ENCODE data around the gene GPX4.

The GPX4 gene

DNA sequence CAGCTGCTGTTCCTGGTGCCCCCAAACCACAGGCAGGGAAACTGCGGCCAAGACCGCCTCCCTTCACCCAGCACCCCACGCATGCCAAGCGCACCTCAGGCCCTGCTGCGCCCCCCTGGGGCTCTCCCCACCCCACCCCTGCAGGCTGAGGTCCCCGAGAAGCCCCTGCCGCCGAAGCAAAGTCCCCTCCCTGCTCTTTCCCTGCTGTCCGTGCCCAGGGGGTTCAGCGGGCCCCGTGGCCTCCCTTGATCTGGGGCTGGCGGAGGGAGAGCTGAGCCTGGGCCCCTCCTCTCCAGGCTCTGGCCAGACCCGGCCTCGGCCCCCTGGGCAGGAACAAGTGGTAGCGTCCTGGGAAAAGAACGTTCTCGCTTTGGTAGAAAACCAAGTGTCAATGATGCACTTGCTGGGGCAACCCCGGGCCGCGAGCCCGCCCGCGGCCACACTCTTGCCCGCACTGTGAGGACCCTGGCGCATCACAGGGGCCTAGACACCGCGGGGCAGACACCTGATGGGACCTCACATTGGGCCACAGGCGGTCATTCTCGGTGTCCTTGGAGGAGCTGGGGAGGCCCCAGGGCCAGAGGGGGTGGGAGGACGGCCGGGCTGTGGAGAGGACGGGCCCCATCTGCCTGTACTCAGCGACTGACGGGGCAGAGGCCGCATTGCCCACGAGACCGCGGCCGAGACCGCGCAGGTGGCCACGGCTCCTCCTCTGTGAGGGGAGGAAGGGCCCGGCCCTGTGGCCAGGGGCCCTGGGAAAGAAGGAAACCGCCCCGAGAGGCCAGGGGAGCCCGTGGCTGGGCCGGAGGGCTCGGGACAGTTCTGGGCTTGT, 29.0 kb downstream of the GPX4 start:
- DNase-seq, result no peak

DNA sequence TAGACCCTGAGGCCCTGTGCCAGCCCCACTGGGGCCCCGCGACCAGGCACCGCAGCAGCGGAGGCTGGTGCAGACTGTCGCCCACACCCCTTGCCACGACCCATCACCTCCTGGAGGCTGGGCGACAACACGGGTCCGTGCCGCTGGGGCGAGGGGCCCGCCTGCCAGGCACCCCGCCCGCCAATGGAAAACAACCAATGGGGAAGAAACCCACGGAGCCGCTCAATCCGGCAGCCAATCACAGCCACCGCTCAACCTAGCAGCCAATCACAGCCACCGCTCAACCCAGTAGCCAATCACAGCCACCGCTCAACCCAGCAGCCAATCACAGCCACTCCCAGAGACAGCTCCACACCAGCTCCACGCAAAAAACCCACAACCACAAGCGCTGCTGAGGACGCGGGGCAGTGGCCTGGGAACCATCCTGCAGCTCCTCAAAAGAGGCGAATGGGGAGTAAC, 29.7 kb downstream of the GPX4 start:
- DNase-seq, result no peak

DNA sequence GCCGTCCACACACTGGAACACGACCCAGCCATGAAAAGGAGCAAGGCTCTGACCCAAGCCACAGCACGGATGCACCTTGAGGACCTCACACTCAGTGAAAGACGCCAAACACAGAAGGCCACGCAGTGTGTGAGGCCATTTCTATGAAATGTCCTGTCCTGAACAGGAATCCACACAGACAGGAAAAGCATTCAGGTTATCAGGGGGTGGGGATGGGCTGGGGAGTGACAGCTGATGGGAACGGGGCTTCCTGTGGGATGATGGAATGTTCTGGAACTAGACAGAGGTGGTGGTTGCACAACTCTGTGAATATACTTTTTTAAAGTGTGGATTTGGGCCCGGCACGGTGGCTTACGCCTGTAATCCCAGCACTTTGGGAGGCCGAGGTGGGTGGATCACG, 30.6 kb downstream of the GPX4 start:
- DNase-seq, result no peak

DNA sequence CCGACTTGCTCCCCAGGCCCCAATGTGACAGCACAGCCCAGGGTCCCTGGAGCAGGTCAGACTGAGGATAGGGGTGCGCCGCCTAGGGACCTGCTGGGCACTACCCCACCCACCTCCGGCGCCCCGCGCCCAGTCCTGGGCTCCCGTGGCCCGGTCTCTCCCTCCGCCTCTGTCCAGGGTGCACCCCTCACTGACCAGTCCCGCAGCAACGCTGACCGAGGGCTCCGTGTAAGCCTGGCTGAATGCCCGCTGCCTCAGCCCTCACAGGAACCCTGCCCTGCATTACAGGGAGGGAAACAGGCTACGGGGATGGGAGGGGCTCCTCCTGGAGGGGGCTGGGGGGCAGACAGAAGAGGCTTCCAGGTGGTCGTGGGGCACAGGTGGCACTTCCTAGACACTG, 31.7 kb downstream of the GPX4 start:
- no peak for DNase-seq

DNA sequence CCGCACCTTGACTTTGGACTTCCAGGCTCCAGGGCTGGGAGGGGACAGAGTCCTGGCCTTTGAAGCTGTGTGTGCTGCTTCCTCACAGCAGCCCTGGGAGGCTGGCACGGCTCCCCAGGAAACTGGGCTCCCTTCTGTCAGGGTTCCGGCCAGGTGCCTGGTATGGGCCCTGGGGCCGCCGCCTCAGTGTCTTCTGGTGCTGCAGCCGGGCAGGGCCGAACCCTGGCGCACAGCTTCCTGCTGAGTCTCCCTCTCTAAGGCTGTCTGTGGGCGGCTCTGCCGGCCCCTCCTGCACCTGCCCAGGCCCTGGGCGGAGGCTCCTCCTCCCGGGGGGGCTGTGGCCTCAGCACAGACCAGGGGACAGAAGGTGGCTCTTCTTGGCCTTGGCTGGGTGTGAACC, 32.4 kb downstream of the GPX4 start:
- DNase-seq, result no peak

DNA sequence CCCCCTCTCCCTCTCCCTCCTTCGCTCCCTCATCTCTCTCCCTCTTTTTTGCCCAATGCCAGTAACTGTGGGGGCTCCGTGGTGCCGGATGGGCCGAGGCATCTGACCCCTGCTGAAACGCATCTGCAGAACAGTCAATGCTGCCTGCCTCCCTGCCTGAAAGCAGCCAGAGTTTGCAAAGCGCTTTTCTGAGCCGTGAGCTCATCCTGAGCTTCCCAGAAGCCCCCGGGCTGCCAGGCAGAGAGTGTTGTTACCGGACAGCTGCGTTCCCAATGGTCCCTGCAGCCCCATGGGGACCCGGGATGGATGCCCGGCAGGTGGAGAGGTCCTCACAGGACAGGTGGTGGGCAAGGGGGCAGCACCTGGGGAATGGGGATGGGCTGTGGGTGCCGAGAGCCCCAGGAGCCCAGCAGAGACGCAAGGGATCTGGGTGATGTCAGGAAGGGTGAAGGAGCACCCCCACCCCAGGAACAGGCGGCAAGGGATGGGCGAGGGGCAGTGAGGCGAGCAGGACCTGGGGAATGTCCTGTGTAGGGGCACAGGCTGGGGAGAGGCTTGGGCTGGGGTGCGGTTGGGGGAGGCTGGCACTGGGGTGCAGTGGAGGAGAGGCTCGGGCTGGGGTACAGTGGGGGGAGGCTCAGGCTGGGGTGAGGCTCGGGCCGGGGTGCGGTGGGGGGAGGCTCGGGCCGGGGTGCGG, 33.0 kb downstream of the GPX4 start:
- DNase-seq, result no peak

DNA sequence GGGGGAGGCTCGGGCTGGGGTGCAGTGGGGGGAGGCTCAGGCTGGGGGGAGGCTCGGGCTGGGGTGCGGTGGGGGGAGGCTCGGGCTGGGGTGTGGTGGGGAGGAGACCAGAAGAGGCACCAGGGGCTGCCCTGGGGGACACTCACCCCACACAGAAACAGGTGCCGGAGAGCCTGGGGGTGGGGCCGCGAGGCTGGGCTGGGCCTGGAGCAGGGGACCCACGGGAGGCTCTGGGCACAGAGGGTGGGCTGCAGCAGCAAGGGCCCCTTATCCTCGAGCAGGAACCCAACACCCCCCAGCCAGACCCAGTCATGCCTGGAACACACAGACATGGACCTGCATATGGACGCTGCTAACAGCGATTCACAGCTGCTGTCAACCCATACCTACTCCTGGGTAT, 34.3 kb downstream of the GPX4 start:
- no peak for DNase-seq

DNA sequence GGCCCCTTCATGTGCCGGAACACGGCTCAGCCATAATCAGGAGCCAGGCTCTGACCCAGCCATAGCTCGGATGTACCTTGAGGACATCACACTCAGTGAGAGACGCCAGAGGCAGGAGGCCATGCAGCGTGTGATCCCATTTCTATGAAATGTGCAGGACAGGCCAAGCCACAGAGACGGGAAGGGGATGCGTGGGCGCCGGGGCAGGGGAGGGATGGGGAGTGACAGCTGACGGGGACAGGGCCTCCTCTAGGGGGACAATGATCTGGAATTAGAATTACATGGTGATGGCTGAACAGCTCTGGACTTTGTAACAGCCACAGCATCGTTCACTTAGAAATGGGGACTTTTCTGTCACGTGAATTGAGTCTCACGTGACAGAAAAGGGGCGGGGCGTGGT, 35.3 kb downstream of the GPX4 start:
- DNase-seq, result no peak

DNA sequence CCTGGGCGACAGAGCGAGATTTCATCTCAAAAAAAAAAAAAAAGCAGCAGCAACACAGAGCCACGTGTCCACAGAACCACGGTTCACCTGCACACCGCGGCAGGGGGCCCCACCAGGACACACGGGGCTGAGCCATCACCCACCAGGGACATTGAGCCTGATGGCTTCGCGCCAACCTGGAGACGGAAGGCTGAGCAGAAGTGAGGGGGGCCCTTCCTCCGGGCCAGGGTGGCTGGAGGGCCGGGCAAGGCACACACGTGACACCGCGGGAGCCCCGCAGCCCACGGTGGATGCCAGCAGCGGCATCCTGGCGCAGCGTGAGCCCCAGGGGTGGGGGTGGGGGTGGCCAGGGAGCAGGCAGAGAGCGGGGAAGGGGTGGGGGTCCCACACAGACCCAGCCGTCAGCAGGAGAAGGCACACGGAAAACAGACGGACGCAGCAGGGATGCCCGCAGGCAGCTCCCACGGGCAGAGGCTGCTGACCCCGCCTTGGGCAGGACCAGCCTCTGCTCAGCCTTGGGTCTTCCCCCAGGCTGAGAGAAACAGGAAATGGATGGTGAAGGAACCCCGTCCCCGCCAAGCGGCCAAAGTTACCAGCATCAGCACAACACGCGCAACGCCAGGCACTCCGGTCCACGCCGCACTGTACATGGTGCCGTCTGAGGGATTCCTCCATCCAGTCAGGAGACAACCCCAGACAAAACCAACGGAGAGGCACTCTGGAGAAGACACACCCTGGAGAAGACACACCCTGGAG, 36.7 kb downstream of the GPX4 start:
- DNase-seq, result no peak

DNA sequence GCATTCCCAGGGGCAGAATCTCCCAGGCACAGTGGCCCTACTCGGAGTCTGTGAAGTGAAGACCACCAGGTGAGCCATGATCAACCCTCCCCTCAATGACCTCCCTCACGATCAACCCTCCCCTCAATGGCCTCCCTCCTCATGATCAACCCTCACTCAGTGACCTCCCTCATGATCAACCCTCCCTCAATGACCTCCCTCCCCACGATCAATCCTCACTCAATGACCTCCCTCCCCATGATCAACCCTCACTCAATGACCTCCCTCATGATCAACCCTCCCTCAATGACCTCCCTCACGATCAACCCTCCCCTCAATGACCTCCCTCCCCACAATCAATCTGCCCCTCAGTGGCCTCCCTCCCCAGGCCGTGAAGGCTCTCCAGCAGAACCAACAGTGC, 38.1 kb downstream of the GPX4 start:
- DNase-seq, result no peak

DNA sequence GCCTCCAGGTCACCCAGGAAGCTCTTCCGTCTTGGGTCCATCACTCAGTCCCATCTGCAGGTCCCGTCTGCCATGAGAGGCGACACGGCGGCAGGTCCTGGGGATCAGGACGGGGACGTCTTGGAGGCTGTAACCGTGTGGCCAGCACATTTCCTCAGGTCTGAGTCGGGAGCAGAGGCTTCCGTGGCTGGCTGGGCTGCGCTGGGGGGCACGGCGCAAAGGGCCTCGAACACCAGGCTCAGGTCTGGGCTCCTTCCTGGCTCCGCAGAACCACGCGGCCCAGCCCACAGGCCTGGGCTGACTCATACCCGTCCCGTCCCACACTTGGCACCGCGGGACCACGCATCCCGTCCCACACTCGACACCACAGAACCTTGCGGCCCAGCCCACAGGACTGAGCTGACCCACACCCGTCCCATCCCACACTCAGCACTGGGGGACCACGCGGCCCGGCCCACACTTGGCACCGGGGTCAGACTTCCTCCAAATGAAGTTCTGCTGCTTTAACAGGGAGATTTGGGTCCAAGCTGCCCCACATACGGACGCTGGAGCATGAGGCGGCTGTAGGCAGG, 40.1 kb downstream of the GPX4 start:
- no peak for DNase-seq

DNA sequence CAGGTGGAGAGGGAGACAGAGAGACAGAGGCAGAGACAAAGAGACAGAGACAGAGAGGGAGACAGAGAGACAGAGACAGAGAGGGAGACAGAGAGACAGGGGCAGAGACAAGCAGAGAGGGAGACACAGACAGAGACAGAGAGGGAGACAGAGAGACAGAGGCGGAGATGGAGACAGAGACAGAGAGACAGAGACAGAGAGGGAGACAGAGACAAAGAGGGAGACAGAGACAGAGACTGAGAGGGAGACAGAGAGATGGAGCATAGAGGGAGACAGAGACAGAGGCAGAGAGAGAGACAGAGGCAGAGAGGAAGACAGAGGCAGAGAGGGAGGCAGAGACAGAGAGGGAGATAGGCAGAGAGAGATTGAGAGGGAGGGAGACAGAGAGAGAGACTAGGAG, 40.9 kb downstream of the GPX4 start:
- DNase-seq, result no peak

DNA sequence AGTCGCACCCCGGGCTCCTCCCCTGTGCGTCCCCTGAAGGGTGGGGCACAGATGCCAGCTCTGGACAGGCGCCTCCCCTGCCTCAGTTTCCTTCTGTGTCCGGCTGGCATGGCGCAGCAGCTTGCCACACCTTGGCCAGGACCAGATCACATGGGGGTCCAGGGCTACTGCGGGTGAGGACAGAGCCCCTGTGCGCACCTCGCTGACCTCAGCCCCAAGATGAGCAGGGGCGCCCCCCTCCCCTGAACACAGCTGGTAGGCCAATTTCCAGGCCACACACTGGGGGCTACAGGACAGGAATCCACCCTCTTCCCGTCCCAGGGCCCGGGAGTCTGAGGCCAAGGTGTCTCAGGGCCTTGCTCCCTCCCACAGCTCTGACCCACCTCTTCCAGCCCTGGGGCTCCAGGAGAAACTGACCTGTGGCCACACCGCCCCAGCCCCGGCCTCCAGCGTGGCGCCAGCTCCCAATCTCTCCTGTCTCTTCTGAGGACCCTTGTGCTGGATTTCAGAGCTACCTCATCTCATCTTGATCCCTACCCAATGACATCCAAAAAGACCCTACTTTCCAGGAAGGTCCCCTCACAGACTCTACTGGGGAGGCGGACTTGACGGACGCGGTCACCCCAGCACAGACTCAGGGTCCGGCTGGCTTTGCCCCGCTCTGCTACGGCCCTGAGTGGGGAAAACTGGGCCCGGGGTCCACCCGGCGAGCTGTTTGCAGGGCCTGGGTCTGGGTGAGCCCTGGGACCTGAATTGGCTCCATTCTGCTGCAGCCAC, 42.0 kb downstream of the GPX4 start:
- no peak for DNase-seq

DNA sequence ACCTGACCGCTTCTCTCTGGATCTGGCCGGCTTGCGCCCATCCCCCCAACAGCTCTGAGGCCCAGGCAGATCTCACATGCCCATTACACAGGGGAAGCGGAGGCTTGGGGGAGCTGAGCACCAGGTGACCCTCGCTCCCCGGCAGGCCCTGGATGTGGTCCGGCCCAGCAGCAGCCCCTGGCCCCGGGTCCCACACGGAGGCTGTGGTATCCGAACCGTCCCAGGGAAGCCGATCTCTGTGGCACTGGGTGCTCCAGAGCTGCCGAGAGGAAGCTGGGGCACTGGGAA, 42.6 kb downstream of the GPX4 start:
- DNase-seq, result no peak

DNA sequence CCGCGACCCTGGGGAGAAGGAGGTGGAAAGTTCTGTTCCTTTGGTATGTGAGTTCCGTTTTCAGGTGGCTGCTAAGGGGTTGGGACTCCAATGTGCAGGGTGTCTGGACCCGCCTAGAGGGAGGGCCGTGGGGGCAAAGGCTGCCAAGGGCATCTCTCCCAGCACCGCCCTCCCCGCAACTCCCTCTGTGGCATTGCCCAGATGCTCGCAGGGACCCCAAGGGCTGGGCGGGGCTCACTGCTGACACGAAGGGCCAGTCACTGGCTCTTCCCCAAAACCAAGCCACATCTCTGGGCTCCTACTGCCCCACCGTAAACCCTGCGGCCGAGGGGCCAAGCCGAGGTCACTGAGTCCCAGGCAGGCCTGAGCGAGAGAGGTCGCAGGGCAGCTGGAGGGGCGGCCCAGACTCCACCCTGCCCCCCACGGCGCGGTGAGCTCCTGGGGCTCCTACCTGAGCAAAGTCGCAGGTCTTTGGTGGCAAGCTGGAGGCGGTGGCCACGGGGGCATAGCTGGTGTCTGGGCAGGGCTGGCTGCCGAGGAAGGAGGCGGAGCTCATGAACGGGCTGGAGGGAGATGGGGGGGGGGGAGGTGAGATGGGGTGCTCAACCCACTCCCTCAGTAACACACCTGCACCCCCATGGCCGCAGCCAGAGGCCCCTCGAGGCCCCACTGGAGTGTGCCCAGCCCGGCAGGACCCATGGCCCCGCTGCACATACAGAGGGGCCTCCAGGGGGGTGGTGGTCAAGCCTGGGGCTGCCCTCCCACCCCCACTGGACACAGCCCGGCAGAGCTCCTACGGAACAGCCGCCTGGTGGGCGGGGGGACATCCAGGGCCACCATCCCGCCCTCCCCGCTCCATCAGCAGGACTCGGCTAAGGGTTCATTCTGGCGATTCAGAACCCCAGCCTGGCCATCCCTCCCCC, 43.3 kb downstream of the GPX4 start:
- DNase-seq, result no peak

DNA sequence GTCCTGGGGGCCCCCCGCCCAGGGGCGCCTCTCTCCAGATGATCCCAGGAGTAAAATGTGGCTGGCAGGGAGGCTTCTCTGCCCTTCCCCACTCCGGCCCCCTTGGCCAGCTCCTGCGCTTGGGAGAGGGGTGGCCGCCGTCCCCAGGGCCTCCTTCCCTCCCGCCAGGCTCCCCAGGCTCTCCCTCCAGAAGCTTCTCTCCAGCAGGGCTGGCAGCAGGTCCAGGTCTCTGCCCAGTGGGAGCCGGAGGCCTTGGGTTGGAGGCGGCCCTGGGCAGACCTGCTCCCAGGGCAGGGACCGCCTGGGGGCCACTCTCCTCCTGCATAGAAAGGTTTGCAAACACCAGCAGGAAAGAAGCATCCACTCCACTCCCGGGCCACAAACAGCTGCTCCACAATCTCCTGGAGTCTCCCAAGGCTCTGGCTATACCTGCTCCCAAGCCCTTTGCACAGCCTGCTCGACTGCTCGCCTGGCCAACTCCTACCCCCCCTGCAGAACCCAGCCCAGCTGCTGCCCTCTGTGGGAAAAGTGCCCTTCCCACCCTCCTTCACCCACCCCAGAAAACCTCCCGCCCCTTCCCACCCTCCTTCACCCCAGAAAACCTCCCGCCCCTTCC, 44.2 kb downstream of the GPX4 start:
- DNase-seq, result no peak

DNA sequence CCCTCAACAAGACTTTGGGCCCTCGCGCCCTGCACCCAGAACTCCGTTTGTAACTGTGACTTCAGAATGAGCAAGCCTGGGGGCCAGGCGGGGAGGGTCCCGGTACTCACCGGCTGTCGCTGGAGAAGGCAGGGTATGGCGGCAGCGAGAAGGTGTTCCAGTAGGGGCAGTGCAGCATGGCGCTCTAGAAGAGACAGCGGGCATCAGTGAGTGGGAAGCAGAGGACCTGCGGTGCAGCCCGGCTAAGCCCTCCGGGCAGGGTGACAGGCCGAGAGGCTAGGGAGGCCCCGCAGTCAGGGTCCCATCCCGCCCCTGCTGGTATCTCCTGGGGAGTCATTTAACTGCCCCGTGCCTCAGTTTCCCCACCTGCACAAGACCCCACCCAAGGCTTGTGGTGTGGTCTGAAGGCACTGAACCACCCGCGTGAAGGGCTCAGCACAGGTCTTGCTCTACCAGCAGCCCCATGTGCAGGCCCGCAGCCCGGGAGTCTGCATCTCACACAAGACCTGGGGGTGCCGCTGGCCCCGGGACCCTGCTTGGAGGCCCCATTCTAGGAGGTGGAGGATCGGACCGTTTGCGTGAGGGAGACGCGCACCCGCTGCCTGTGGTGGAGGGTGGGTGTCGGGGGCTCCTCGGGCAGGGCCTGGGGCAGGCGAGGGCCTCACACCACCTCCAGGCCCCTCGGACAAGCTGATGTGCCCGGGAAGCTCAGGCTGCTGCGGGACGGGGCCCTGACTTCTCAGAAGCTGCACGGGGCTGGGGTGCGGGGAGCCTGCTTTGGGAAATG, 45.7 kb downstream of the GPX4 start:
- no peak for DNase-seq

DNA sequence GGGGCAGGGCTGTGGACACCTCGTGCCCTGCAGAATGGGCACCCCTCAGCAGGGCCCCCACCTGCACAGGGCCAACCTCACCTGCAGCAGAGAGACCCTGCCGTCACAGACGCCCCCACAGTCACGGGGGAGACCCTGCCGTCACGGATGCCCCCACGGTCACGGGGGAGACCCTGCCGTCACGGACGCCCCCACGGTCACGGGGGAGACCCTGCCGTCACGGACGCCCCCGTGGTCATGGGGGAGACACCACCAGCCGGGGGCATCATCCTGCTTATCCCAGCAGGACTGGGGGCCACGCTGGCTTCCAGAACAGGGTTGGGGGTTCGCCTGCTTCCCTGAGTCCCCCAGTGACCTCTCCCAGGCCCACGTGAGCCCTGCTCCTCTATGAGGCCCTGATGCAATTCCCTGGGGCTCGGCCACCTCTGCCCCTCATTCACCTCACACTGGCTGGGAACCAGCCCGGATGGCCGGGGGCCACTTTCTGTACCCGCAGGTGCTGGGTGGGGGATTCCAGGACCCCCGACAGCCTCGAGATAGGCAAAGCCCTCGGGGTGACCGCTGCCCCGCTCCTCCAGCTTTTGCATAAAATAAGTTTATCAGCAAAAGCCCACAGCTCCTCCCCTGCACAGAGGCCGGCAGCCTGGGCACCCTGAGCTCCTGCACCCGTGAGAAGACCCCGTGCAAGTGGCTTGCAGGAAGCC, 46.7 kb downstream of the GPX4 start:
- no peak for DNase-seq

DNA sequence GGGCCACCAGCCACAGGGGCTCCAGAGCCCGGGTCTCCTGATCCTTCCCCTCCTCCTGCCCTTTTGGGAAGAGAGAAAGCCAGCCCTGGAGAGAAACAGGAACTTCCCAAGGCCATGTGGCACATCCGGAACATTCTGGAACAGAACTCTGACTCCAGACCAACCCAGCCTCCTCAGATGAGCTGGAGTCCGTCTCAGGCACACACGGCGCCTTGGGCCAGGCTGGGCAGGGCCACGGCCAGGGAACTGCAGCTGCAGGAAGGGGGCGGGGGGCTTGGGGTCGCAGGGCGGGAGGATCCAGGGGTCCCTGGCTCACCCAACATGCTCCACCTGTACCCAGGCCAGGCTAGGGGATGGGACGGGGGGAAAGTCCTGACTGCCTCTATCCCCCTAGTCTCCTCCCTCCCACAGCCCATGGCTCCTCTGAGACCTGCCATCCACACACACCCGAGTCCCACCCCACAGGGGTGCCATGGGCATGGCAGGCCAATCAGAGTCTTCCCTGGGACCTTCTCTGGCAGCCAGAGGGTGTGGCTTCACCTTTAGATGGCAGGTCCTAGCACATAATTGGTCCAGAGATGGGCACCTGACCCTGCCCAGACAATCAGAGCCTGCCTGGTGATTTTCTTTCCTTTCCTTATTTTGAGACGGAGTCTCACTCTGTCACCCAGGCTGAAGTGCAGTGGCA, 47.4 kb downstream of the GPX4 start:
- no peak for DNase-seq

All from NCI-H1092 (cell line).